Adrenal gland (tissue), 5 donors: ENCODE measurements around the gene SRA1.

Source experiments
- POLR2A ChIP-seq, 2 donors: fragments of 450-650 bp; IDR thresholded peaks; one replicate each; pipeline ENCODE4 v1.6.1; 2017; ENCODE audit warnings: antibody characterized with exemption in 2 of 2, mild to moderate bottlenecking in 2 of 2, moderate library complexity in 1 of 2
- TF ChIP-seq, protein P1 (sequence below), 6 experiments: fragments of 450-650 bp in 4 of 6; fragments of 200-600 bp in 2 of 6; sonication (generic) in 1 of 6; IDR thresholded peaks; 1 replicate in 5 of 6; 2 replicates in 1 of 6; pipeline versions ENCODE4 v1.5.1 to v1.8.0; 2016 to 2021; ENCODE audit warnings: antibody characterized with exemption in 6 of 6, mild to moderate bottlenecking in 2 of 6, moderate library complexity in 1 of 6
- donor health status: DM: no; HTN: no; CAD: no.

DNA sequence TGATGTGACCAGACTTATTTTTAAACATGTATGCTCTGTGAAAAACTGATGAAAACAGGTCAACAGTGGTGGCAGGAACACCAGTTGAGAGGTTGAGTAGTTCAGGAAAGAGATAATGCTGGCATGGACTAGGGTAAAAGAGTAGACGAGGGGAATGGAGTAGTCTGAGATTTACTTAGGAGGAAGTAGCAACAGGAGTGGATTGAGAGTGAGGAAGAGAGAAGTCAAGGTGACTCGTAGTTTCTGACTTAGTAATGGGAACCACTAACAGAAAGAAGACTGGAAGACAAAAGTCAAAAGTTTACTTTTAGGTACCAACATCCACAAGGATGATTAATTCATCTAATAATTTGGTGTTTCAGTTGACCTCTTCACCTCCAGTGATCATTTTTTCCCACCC, 3.6 kb downstream of the SRA1 start:
- TF ChIP-seq POLR2A (IDR thresholded peaks at IDR 0.05), result no peak
- TF ChIP-seq, protein P1, sequence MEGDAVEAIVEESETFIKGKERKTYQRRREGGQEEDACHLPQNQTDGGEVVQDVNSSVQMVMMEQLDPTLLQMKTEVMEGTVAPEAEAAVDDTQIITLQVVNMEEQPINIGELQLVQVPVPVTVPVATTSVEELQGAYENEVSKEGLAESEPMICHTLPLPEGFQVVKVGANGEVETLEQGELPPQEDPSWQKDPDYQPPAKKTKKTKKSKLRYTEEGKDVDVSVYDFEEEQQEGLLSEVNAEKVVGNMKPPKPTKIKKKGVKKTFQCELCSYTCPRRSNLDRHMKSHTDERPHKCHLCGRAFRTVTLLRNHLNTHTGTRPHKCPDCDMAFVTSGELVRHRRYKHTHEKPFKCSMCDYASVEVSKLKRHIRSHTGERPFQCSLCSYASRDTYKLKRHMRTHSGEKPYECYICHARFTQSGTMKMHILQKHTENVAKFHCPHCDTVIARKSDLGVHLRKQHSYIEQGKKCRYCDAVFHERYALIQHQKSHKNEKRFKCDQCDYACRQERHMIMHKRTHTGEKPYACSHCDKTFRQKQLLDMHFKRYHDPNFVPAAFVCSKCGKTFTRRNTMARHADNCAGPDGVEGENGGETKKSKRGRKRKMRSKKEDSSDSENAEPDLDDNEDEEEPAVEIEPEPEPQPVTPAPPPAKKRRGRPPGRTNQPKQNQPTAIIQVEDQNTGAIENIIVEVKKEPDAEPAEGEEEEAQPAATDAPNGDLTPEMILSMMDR (IDR thresholded peaks at IDR 0.05), result no peak
